GM19452 (cell line): ENCODE results near the gene OR52N1.
A peak's percentile ranks its signal among the peaks of the same experiment; 100 is the strongest.

Source experiments
- ATAC-seq: cut with Tn5 transposase; IDR thresholded peaks from one replicate; pipeline ENCODE4 v1.9.1; 2021; ENCODE audit not compliant: unreplicated experiment

OR52N1 gene

DNA sequence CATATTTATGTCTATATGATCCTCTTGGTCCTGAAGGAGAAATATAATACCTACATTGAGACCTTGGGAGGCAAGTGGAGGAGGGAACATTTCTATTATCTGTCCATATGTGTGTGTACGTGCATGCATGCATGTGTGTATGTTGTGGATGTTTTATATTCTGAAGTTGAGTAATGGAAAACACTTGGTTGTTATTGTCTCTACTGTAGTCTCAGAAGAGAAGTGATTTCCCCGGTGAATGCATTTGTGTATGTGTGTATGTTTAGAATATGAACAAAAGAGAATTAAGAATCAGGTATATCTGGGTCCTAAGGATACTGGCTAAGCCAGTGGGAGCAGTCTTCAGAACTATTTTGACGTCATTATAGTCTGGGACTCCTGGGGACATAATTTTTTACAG lies at the start of gene OR52N1:
Gene OR52N1 (minus strand): TSS at position 101 of the 400 bp plus-strand sequence. CDS start 2,449 bp downstream, outside the sequence.
- ATAC-seq = no peak

GRCh38 chr11:5837695-5838094 lies 46.6 kb upstream of the OR52N1 start:
- no peak for ATAC-seq

DNA sequence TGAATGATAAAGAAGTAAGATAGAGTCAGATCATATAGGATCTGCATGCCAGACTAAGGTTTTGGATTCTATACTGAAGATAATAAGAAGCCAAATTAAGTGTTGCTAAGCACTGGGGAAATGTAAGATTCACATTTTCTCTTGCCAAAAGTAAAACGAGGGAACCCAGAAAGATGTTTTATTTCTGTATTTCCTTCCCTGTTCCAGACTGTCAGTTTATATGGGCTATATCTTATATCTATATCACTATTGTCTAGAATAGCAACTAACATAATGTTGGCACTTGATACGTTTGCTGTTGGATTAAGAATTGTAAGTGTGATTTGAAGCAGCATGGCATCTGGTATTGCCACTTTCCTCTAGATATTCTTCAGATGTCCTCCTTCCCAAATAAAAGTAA lies 42.4 kb upstream of the OR52N1 start:
- ATAC-seq = no peak

GRCh38 chr11:5831196-5831829 lies 40.2 kb upstream of the OR52N1 start:
- no peak for ATAC-seq

DNA sequence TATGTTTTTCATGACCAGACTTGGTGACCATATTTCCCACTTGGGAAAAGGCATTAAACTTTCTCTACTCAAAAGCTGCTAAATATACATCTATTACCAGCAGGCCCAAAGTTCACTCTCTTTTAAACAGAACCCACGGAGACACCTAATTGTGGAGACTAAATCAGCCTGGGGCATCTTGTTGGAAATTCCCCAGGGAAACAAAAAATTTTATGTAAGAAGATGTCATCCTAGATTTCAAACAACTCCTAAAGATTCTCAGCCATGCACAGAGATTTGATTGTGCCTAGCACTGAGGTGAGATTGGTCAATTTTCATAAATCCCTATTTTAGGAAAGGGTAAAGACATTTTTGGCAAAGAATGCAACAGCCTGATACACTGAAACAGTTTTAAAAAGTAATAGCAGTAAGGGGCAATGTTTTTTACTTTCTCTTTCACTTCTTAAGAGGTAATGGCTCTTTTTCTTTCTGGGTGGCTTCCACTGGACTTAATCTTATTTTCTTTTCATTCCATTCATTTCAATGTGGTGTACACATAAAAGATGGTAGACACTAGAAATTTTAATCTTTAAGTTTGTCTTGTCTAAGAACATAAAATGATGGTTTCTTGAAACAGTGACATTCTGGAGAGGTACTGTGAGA lies 27.3 kb upstream of the OR52N1 start:
- ATAC-seq = peak; percentile 58

DNA sequence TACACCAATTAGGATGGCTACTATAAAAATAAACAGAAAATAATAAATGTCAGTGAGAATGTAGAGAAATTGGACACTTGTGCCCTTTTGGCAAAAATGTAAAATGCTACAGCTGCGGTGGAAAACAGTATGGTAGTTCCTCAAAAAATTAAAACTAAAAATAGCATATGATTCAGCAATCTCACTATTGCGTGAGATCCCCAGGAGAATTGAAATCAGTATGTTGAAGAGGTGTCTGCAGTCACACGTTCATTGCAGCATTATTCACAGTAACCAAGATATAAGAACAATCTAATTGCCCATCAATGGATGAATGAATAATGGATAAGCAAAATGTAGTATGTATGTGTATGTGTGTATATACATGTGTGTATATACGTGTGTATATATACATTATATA lies 24.5 kb upstream of the OR52N1 start:
- ATAC-seq = no peak

GRCh38 chr11:5809905-5810795 lies 19.1 kb upstream of the OR52N1 start:
- no peak for ATAC-seq

DNA sequence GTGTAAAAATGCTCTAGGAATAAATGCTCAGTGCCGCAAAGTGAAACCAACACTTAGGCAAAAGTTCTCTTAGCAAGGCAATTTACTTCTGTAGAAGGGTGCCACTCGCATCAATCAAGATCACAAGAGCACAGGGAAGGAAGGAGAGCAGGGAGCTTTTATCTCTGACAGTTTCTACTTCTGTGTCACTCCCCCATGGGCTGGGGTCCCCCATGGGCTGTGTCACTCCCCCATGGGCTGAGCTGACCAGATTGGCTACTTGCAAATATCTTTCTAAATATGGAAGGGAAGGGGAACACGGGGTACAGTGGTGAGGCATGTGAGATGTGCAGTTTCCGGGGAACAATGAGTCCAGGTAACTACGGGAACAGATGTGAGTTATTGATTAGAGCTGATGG lies 18.1 kb upstream of the OR52N1 start:
- ATAC-seq = peak; percentile 37

- peak; percentile 91 for ATAC-seq
Measured at GRCh38 chr11:5808500-5809121, 17.5 kb upstream of the OR52N1 start, which contains the start of gene OR52N2. Gene OR52N2, plus strand, starts transcription at chr11:5808924. Its CDS starts 11,412 bp downstream, at chr11:5820336.

DNA sequence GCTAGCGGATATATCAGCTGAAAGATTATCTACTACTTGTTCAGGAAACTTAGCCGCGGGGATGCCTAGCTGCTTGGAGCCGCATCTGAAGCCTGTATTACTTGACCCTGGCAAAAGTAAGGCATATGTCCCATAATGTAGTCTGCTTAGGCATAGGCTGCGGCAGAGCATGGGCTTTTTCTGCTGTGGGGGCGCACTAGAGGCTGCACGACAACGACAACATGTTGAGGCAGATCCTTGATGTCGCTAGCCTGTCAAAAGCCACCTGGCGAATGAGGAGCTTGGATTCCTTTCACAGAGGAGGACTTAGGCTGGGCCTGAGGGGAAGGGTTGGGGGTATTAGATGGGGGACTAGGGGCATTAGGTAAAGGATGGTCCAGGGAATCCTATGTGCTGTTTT lies 16.5 kb upstream of the OR52N1 start:
- no peak for ATAC-seq

DNA sequence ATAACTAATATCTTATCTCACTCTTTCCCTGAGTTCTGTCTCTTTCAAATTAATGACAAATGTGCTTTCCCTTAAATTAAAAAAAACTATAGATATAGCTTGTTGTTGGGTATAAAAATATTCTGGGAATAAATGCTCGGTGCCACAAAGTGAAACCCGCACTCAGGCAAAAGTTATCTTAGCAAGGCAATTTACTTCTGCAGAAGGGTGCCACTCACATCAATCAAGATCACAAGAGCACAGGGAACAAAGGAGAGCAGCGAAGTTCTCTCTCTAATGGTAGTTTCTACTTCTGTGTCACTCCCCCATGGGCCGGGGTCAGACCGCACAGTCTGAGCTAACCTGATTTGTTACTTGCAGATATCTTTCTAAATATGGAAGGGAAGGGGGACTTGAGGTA lies 12.9 kb upstream of the OR52N1 start:
- ATAC-seq = no peak

DNA sequence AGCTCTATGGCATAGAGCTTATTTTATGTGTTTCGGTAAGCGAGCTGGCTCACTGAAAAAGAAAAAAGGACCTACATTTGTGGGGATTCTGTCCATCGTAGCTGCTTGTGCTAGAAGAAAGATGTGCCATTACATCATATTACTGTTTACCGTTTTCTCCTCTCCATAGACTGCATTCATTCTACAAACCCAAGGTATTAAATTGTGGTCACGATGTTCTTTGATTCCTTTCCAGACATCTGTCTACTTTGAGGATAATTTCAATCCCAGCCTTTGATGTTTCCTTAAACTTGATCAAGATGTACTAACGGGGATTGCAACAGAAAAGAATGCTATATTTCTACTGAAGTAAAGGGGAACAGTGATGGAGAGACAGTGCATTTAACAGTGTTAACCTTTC lies 5.5 kb upstream of the OR52N1 start:
- ATAC-seq = no peak

DNA sequence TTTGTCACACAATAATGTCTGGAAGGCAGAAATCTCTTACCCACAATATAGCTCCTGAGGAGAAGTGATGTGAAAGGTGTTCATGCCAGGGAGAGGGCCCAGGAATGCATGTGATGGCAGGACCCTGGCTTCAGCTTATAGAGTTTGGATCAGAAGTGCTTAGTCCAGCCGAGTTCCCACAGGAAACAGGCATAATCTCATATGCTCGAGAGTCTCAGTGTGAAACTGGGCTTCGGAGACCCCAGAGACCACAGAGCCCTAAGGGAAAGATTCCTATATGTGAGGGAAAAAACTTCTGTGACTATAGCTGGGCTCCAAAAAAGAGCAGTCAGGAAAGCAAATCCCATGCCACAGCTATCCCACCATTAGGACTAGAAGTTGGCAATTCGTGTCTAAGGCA lies 7.8 kb downstream of the OR52N1 start, which contains the start of gene OR52N5:
Gene OR52N5 (minus strand): TSS at position 101 of the 400 bp plus-strand sequence. CDS start 4,721 bp downstream, outside the sequence.
- no peak for ATAC-seq

DNA sequence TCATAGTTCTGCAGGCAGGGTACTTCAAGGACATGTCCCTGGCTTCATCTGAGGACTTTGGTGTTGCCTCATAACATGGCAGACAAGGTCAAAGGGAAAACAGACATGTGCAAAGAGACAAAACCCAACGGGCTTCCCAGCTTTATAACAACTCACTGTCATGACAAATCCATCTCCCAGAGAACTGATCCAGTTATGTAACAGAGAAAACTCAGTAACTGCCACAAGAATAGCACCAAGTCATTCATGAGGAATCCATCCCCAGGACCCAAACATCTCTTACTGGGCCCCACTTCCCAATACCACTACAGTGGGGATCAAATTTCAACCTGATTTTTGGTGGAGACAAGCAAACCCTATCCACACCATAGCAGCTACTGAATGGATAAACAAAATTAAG lies 24.0 kb downstream of the OR52N1 start:
- no peak for ATAC-seq

- ATAC-seq = no peak
Measured at GRCh38 chr11:5753943-5754342, 37.1 kb downstream of the OR52N1 start, which contains the start of gene OR52N4. Gene OR52N4, plus strand, starts transcription at chr11:5754243. Its CDS starts 498 bp downstream, at chr11:5754741.

GRCh38 chr11:5749836-5750235 lies 41.2 kb downstream of the OR52N1 start:
- ATAC-seq = no peak

- ATAC-seq = no peak
Measured at GRCh38 chr11:5746614-5747013, 44.5 kb downstream of the OR52N1 start.

- no peak for ATAC-seq
Measured at GRCh38 chr11:5738431-5738830, 52.6 kb downstream of the OR52N1 start.

DNA sequence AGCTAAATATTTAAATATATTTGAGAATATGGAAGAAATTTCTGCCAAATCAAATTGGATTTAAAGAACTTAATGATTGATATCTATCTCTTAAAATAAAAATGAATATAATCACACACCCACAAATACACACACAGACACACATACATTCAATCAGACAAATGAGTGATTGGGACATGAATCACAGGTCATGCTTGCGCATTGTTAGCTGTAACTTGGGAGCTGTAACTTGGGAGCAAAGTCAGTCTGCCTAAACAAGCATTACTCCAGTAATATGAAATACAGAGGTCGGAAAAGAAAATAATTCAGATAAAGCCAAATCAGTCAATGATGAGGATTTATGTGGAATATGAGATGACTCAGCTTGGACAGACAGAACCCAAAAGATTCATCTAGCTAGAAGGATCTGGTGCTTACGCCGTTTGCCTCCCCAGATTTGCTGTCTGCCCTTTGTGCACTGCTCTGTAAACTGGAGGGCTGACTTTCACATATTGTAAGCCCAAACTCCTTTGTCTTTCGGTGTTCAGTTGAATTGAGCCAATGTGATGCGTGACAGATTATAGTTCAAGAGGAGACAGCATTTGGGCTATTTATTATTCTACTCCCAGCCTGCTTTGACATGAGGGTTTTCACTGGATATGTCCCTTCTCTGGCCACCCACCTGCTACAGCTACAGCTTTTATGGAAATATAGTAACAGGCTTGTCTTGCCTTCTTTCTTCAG lies 53.2 kb downstream of the OR52N1 start:
- no peak for ATAC-seq

- no peak for ATAC-seq
Measured at GRCh38 chr11:5737091-5737490, 54.0 kb downstream of the OR52N1 start.
